GM06990 (cell line): ENCODE data around the gene ADNP.

Experiments
- DNase-seq: peaks from one replicate; pipeline ENCODE4 v3.0.0-alpha.2; 2011; ENCODE audit not compliant: insufficient read length; ENCODE audit errors: extremely low read depth
- H3K27me3 ChIP-seq: replicated peaks from 2 replicates; pipeline ENCODE4 v1.6.0; 2011; ENCODE audit warnings: low read length; ENCODE audit not compliant: control insufficient read depth, insufficient read depth
- H3K36me3 ChIP-seq: 2 replicates; pipeline ENCODE4 v1.5.1; 2011; ENCODE audit warnings: low read length; ENCODE audit not compliant: control insufficient read depth, insufficient read depth
- H3K4me3 ChIP-seq: replicated peaks from 2 replicates; pipeline ENCODE4 v1.5.1; 2011; ENCODE audit warnings: low read depth, mild to moderate bottlenecking, control low read depth, low read length
- CTCF ChIP-seq: IDR thresholded peaks from 2 replicates; pipeline ENCODE4 v1.5.1; 2011; ENCODE audit warnings: low read length, control low read depth, mild to moderate bottlenecking, inconsistent platforms; ENCODE audit not compliant: insufficient read depth, poor library complexity, severe bottlenecking

ADNP gene

DNA sequence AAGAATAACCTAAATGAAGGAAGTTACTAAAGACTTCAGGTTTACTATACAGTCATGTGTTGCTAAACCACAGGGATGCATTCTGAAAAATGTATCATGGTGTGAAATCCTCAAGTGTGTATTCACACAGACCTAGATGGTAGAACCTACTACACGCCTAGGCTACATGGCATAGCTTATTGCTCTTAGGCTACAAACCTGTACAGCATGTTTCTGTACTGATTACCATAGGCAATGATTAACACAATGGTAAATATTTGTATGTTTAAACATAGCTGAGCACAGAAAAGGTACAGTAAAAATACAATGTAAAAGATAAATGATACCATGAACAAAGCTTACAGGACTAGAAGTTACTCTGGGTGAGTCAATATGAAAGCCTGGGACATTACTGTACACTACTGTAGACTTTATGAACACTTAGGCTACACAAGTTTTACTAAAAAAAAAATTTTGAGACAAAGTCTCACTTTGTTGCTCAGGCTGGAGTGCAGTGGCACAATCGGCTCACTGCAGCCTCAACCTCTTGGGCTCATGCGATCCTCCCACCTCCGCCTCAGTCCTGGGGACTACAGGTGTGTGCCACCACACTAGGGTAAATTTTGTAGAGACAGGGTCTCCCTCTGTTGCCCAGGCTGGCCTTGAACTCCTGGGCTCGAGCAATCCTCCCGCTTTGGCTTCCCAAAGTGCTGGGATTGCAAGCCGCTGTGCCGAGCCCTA lies 36.0 kb downstream of the ADNP start:
- Histone ChIP-seq H3K36me3 (peaks cover 25% of the 10 kb centered on the region), H3K4me3 (no peak overlapping the region), H3K27me3 (no peaks in the 10 kb centered on the region)
- TF ChIP-seq CTCF: no peak
- DNase-seq: no peak

- no peak for DNase-seq
- no peak for TF ChIP-seq CTCF
- H3K27me3 ChIP-seq: no peaks in the 10 kb centered on the region
- peaks cover 27% of the 10 kb centered on the region for H3K36me3 ChIP-seq
- no peak overlapping the region for H3K4me3 ChIP-seq
Measured at GRCh38 chr20:50893620-50894019, 37.6 kb downstream of the ADNP start.

DNA sequence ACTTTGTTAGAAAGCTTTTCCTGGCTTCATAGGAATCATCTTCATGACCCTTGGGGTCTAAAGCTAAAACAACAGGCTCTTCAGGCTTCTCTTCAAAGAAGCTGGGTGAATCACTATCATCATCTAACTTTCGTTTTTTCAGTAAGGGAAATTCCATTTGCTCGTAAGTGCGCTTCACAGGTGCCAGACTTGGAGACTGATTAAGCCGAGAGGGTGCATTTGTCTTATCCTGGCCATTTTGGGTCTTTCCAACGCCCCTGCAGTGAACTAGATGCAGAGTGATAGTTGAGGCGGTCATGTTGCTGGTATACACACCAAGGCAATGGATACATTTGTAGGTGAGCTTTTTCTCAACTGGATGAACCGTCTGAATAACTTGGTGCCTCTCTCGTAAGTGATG lies 38.8 kb downstream of the ADNP start:
- Histone ChIP-seq H3K4me3 (no peak overlapping the region), H3K27me3 (no peaks in the 10 kb centered on the region), H3K36me3 (peaks cover 21% of the 10 kb centered on the region)
- no peak for TF ChIP-seq CTCF
- no peak for DNase-seq

DNA sequence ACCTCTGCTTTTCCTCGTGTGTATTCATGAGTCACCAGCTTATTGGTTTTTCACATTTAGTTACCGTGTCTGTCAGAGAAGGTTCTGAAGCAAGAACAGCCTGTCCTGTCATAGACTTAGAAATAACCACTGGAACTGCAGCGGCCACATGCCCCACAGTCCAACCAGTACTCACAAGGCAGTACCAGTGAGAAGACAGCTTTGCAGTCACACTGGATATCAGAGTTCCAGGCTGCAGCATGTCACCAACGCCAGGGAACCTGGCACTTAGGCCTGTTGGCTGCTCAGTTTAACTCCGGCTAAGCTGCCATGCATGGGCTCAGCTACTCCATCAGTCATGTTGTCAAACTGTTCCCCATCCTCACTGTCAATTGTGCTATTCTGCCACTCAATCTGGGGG lies 40.1 kb downstream of the ADNP start:
- Histone ChIP-seq H3K4me3 (no peak overlapping the region), H3K27me3 (no peaks in the 10 kb centered on the region), H3K36me3 (peaks cover 21% of the 10 kb centered on the region)
- no peak for DNase-seq
- no peak for TF ChIP-seq CTCF

- peaks cover 10% of the 10 kb centered on the region for H3K36me3 ChIP-seq
- no peak for DNase-seq
- H3K4me3 ChIP-seq: no peak overlapping the region
- no peaks in the 10 kb centered on the region for H3K27me3 ChIP-seq
- TF ChIP-seq CTCF: no peak
Measured at GRCh38 chr20:50887576-50887975, 43.7 kb downstream of the ADNP start.
